ENCODE measurements around the gene WAC. TPM values are rescaled to one million over a fixed set of nuclear protein-coding genes. Genes with fewer than 3 reads are reported as not detected.

Gene WAC
- total RNA-seq, 3 donors from 2014 or later, result 85.7 to 212 (median 111) TPM

- intact Hi-C loops (cut with DNase I, micrococcal nuclease), result no loop called here
- ATAC-seq (peak; percentile 89), DNase-seq (peak; percentile 57 to 89 (median 78))
- H3K9me3 ChIP-seq, result no peaks in the 10 kb centered on the region
- H3K4me1 ChIP-seq (ENCODE audit: low read depth), result no peaks in the 10 kb centered on the region
- peak; percentile 79 for TF ChIP-seq CTCF (IDR thresholded peaks at IDR 0.05)
- H3K4me3 ChIP-seq, result no peak overlapping the region
- H3K36me3 ChIP-seq (ENCODE audit: low read depth), result no peaks in the 10 kb centered on the region
Measured at GRCh38 chr10:28628184-28628893, 95.4 kb downstream of the WAC start.

DNA sequence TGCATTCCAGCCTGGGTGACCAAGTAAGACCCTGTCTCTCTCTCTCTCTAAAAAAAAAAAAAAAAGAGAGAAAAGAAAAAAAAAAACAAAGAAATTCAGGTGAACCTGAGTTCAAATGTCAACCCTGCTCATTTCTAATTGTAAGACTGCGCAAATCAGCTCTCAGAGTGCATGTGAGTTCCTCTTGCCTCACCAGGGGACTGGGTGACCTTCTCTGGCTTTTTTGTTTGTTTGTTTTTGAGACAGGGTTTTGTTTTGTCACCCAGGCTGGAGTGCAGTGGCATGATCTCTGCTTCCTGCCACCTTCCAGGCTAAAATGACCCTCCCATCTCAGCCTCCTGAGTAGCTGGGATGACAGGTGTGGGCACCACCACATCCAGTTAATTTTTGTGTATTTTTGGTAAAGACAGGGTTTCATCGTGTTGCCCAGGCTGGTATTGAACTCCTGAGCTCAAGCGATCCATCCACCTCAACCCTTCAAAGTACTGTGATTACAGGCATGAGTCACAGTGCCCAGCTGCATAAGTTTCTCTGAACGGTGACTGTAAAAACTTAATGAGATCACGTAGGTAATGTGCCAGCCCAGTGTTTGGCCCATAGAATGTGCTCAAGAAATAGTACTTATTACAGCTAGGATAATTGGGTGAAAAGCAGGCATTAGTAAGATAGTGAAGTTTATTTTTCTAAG, 99.1 kb downstream of the WAC start:
- H3K4me3 ChIP-seq, result no peak overlapping the region
- intact Hi-C loops (cut with DNase I, micrococcal nuclease), result no loop called here
- H3K4me1 ChIP-seq (ENCODE audit: low read depth), result no peaks in the 10 kb centered on the region
- ATAC-seq, result peak; percentile 42
- TF ChIP-seq CTCF (IDR thresholded peaks at IDR 0.05), result no peak
- no peak for DNase-seq
- no peaks in the 10 kb centered on the region for H3K36me3 ChIP-seq (ENCODE audit: low read depth)
- H3K9me3 ChIP-seq, result no peaks in the 10 kb centered on the region

- Histone ChIP-seq H3K9me3 (no peaks in the 10 kb centered on the region), H3K36me3 (ENCODE audit: low read depth) (no peaks in the 10 kb centered on the region), H3K4me3 (no peak overlapping the region), H3K4me1 (ENCODE audit: low read depth) (no peaks in the 10 kb centered on the region)
- intact Hi-C loops (cut with DNase I, micrococcal nuclease), result no loop called here
- ATAC-seq (no peak), DNase-seq (no peak)
- no peak for TF ChIP-seq CTCF (IDR thresholded peaks at IDR 0.05)
Measured at GRCh38 chr10:28632584-28632945, 99.6 kb downstream of the WAC start.

DNA sequence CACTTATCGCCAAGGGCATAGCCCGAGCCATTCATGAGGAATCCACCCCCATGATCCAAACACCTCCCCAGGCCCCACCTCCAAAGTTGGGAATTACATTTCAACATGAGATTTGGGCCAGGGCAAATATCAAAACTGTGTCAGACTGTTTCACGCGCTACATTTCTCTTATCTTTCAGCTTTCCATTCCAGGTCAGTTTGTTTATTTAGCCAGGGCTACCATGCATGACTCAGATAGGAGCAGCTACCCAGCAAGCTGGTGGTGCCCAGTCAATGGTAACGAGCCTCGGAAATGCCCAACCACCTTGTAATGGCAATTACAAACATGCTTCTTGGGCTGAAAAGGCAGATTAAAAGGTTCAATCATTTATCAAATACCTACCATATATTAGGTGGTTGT, 100.8 kb downstream of the WAC start:
- TF ChIP-seq CTCF (IDR thresholded peaks at IDR 0.05), result no peak
- intact Hi-C loops (cut with DNase I, micrococcal nuclease), result no loop called here
- H3K4me1 ChIP-seq (ENCODE audit: low read depth), result no peaks in the 10 kb centered on the region
- H3K4me3 ChIP-seq, result no peak overlapping the region
- ATAC-seq (no peak), DNase-seq (no peak)
- H3K36me3 ChIP-seq (ENCODE audit: low read depth), result no peaks in the 10 kb centered on the region
- H3K9me3 ChIP-seq, result no peaks in the 10 kb centered on the region

DNA sequence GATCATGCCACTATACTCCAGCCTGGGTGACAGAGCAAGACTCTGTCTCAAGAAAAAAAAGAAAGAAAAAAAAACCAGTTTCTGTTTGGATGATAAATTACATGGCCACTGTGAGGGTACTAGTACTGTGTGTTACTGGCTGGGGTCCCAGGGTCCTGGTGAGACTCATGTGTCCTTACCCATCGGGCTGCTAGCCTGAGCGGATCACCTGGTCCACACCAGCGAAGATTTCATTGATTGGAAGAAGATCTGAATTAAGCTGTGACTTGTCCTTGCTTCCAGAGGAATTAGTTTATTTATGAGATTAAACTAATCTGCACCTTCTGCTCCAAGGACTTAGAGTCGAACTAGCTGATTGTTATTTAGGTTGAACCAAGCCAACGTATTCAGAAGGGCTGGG, 104.4 kb downstream of the WAC start:
- ATAC-seq, result no peak
- intact Hi-C loops (cut with DNase I, micrococcal nuclease), result no loop called here
- DNase-seq, result no peak
- H3K4me3 ChIP-seq, result no peak overlapping the region
- no peak for TF ChIP-seq CTCF (IDR thresholded peaks at IDR 0.05)
- no peaks in the 10 kb centered on the region for H3K36me3 ChIP-seq (ENCODE audit: low read depth)
- no peaks in the 10 kb centered on the region for H3K4me1 ChIP-seq (ENCODE audit: low read depth)
- H3K9me3 ChIP-seq, result no peaks in the 10 kb centered on the region

Data from mucosa of descending colon (tissue), 3 donors.